K562 (cell line): ENCODE data around the gene FABP3. TPM values are rescaled to one million over a fixed set of nuclear protein-coding genes. Genes with fewer than 3 reads are reported as not detected.

ENCODE experiments used
- ATAC-seq: fragments of 200-7000 bp; cut with Tn5 transposase; 3 replicates; pipeline ENCODE4 v1.9.1; 2020; ENCODE audit warnings: moderate library complexity
- BruUV-seq: library from RNA; stranded (reverse); fragments of 400-500 nt; replicated peaks from 2 replicates; lab custom pipeline; 2021; lab: Mats Ljungman, UMichigan
- CTCF ChIA-PET: fragments of 300-600 bp; formaldehyde crosslinking; extraction: SDS; loops from one replicate; lab custom pipeline; 2021; ENCODE audit warnings: low intra/inter-chr PET ratio; lab: Yijun Ruan, JAX
- POLR2A ChIA-PET: fragments of 300-600, 350-650 bp; sonication (Branson Sonifier 250); formaldehyde crosslinking; extraction: SDS; loops from one replicate; lab custom pipeline; 2021; ENCODE audit warnings: antibody characterized with exemption, inconsistent platforms; lab: Yijun Ruan, JAX
- DNase-seq, 4 experiments: peaks; one replicate each; pipeline versions ENCODE4 v3.0.0 to v3.0.0-alpha.2; 2011 to 2018; ENCODE audit warnings: low spot score in 3 of 4, mixed read lengths in 3 of 4; ENCODE audit errors: extremely low read depth in 1 of 4
- FAIRE-seq: peaks from 2 replicates; lab custom pipeline; 2011; peaks lifted over from hg19 to GRCh38; lab: Jason Lieb, UNC
- H2AFZ ChIP-seq: 2 replicates; pipeline ENCODE4 v1.6.0; 2011; ENCODE audit warnings: low read depth, low read length, control low read depth, inconsistent platforms
- H3K27ac ChIP-seq: fragments of 200-600 bp; 3 replicates; pipeline ENCODE4 v1.8.0; 2011; ENCODE audit warnings: low read depth, mild to moderate bottlenecking, control low read depth, inconsistent platforms, low read length, moderate library complexity, mixed read lengths; ENCODE audit errors: extremely low read depth
- H3K27me3 ChIP-seq, 2 experiments: fragments of 300-600 bp in 1 of 2; 2 replicates in 1 of 2; 3 replicates in 1 of 2; pipeline versions ENCODE4 v1.6.0 to v1.8.0; 2011; ENCODE audit warnings: inconsistent platforms in 2 of 2, low read length in 2 of 2, mild to moderate bottlenecking in 1 of 2, mixed read lengths in 1 of 2, moderate library complexity in 1 of 2; ENCODE audit not compliant: control insufficient read depth in 2 of 2, insufficient read depth in 2 of 2
- H3K36me3 ChIP-seq: fragments of 300-600 bp; 3 replicates; pipeline ENCODE4 v1.8.0; 2011; ENCODE audit warnings: mild to moderate bottlenecking, low read length, inconsistent platforms; ENCODE audit not compliant: control insufficient read depth, insufficient read depth
- H3K4me1 ChIP-seq, 2 experiments: fragments of 200-600 bp in 1 of 2; replicated peaks in 1 of 2; 2 replicates in 1 of 2; 3 replicates in 1 of 2; pipeline versions ENCODE4 v1.5.1 to v1.8.0; 2011; ENCODE audit warnings: inconsistent platforms in 2 of 2, low read length in 2 of 2, mild to moderate bottlenecking in 1 of 2, mixed read lengths in 1 of 2, moderate library complexity in 1 of 2; ENCODE audit not compliant: control insufficient read depth in 2 of 2, insufficient read depth in 2 of 2
- H3K4me2 ChIP-seq: 2 replicates; pipeline ENCODE4 v1.6.1; 2011; ENCODE audit warnings: low read length, control low read depth, inconsistent platforms, mixed read lengths; ENCODE audit not compliant: insufficient read depth
- H3K4me3 ChIP-seq: fragments of 200-600 bp; sonication (generic), shearing (Covaris generic); 2 replicates; pipeline ENCODE4 v1.5.1; 2016; ENCODE audit warnings: control low read depth, inconsistent platforms
- H3K79me2 ChIP-seq: fragments of 200-600 bp; 3 replicates; pipeline ENCODE4 v1.8.0; 2011; ENCODE audit warnings: low read length, inconsistent platforms; ENCODE audit not compliant: control insufficient read depth, insufficient read depth
- H3K9ac ChIP-seq, 2 experiments: 2 replicates each; pipeline versions ENCODE4 v1.6.0 to v1.6.1; 2011; ENCODE audit warnings: low read depth in 2 of 2, low read length in 2 of 2, control low read depth in 1 of 2, inconsistent platforms in 1 of 2, mild to moderate bottlenecking in 1 of 2, mixed read lengths in 1 of 2; ENCODE audit not compliant: insufficient read depth in 1 of 2
- H3K9me1 ChIP-seq: one replicate; pipeline ENCODE4 v1.6.0; 2011; ENCODE audit warnings: inconsistent platforms, mild to moderate bottlenecking, low read length, moderate library complexity; ENCODE audit not compliant: control insufficient read depth, insufficient read depth
- H3K9me3 ChIP-seq: replicated peaks from 2 replicates; pipeline ENCODE4 v1.5.1; 2011; ENCODE audit warnings: low read depth, low read length, inconsistent platforms; ENCODE audit not compliant: control insufficient read depth, insufficient read depth
- H4K20me1 ChIP-seq: replicated peaks from 2 replicates; pipeline ENCODE4 v1.6.1; 2011; ENCODE audit warnings: low read length, inconsistent platforms, mixed read lengths; ENCODE audit not compliant: control insufficient read depth, insufficient read depth
- ADNP ChIP-seq: fragments of 200-800 bp; sonication (Bioruptor generic); IDR thresholded peaks from 2 replicates; pipeline ENCODE4 v1.6.1; 2016; ENCODE audit warnings: missing genetic modification characterization, missing compliant biosample characterization
- RAD21 ChIP-seq, 2 experiments: fragments of 250-450 bp in 1 of 2; fragments of 450-650 bp in 1 of 2; sonication (Bioruptor Pico) in 1 of 2; formaldehyde crosslinking in 1 of 2; IDR thresholded peaks in 1 of 2; conservative IDR thresholded peaks in 1 of 2; 2 replicates each; pipeline versions ENCODE4 v1.4.0 to v1.8.0; 2020 to 2022; ENCODE audit warnings: mild to moderate bottlenecking in 2 of 2, moderate library complexity in 1 of 2
- STAT5A ChIP-seq: IDR thresholded peaks from 2 replicates; pipeline ENCODE4 v1.6.1; 2012; ENCODE audit warnings: low read length, inconsistent platforms, borderline replicate concordance
- WGBS: fragments of 100-300 bp; shearing (Covaris generic); methylation state at CpG from one replicate; pipeline ENCODE4 v1.1.6; 2016; ENCODE audit warnings: low coverage, mixed read lengths; ENCODE audit not compliant: insufficient coverage; ENCODE audit errors: missing lambda C conversion rate; 5-methylcytosine and 5-hydroxymethylcytosine counted together
- in situ Hi-C: fragments of 300-500 bp; cut with MboI; formaldehyde crosslinking; loops from 4 replicates; pipeline ENCODE4 v1.15.0; 2018; ENCODE audit warnings: inconsistent platforms, mixed read lengths
- intact Hi-C: fragments of 100-400 bp; cut with micrococcal nuclease; formaldehyde crosslinking; loops from 2 replicates; pipeline ENCODE4 v1.14.2; 2022
- polyA plus RNA-seq, 8 experiments: library from polyadenylated mRNA; depleted of rRNA in 4 of 8; stranded (reverse) in 5 of 8; unstranded in 3 of 8; fragments of >200 nt; fragmentation: Nextera tagmentation in 2 of 8; fragmentation: Illumina TruSeq in 1 of 8; extraction: Ambion mirVana in 2 of 8; extraction: Trizol in 1 of 8; gene quantifications; 2 replicates each; pipeline versions ENCODE4 v1.2.1 to v1.2.3, GENCODE V29; 2011 to 2014; ENCODE audit warnings: inconsistent platforms in 1 of 8, missing spikeins in 1 of 8
- total RNA-seq, 7 experiments: library from RNA; depleted of rRNA in 6 of 7; stranded (reverse); fragments of >200 nt in 6 of 7; fragmentation: Illumina TruSeq in 2 of 7; extraction: Trizol in 2 of 7; gene quantifications; 2 replicates each; pipeline versions ENCODE4 v1.2.1 to v1.2.3, GENCODE V29; 2011 to 2021; ENCODE audit warnings: low replicate concordance in 1 of 7
- TF ChIP-seq, protein P1 (sequence below): IDR thresholded peaks from 2 replicates; pipeline ENCODE4 v1.6.1; 2011; ENCODE audit warnings: borderline replicate concordance, low read depth, mild to moderate bottlenecking, moderate library complexity, low read length; ENCODE audit not compliant: insufficient read depth, poor library complexity, severe bottlenecking
- TF ChIP-seq, protein P2 (sequence below), 3 experiments: IDR thresholded peaks in 2 of 3; conservative IDR thresholded peaks in 1 of 3; 2 replicates each; pipeline ENCODE4 v1.5.1; 2011 to 2012; ENCODE audit warnings: low read length in 3 of 3, mild to moderate bottlenecking in 3 of 3, control low read depth in 2 of 3, improper control_type of control experiment in 1 of 3, inconsistent platforms in 1 of 3, low read depth in 1 of 3, mixed read lengths in 1 of 3, moderate library complexity in 1 of 3; ENCODE audit not compliant: insufficient read depth in 2 of 3
- TF ChIP-seq, protein P3 (sequence below), 2 experiments: fragments of 450-650 bp; formaldehyde crosslinking in 1 of 2; IDR thresholded peaks; 2 replicates each; pipeline versions ENCODE4 v1.4.0 to v1.6.1; 2014 to 2020; ENCODE audit warnings: mild to moderate bottlenecking in 2 of 2, borderline replicate concordance in 1 of 2, low read depth in 1 of 2

FABP3 gene
- total and polyA plus RNA-seq, 9 of the 15 experiments (the other 6 are each of a cell fraction or from before 2014, with no cell fraction given) = 0.22 TPM; not detected in 8

DNA sequence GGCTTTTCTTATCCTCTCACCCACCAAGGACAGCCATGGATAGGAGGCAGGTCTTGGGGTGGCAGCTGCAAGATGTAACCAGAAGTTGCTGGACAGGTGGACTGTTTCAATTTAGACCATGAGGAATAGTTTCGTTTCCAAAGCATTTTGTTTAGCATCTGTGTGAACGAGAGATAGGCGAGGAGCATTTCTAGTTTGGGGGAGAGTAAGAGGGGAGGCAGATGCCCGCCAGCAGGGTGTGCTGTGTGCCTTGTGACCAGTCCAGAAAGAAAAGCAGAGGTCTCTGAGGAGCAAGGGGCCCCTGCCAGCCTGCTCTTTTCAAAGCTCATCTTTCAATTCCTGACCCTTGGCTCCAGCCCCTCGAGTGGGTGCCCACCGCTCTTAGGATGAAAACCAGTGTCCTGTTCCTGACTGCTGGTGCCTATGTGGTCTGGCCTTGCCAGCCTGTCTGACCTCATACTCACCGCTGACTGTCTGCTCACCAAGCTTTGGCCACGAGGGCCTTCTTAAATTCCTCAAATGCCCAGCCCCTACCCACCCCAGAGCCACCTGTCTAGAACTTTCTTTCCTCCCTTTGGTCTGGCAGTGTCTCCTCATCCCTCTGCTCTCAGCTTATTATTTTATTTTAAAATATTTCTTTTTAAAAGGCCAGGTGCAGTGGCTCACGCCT lies 48.6 kb upstream of the FABP3 start:
- ChIA-PET CTCF (interaction anchor here (0.6 to 4.6 kb wide), 7 partner anchors 26 to 454 kb away, joined by 3 to 54 read pairs (median 6); no protein-coding TSS in a partner anchor), POLR2A (interaction anchor here (0.7 to 1.5 kb wide), 3 partner anchors 24 to 231 kb away, joined by 3 to 4 read pairs (median 4); no protein-coding TSS in a partner anchor)
- no peaks in the 10 kb centered on the region for H3K9me3 ChIP-seq
- WGBS = 9% methylated on average over 9 of the region's 9 CpGs
- BruUV-seq = no TSS peak
- no peak overlapping the region for H3K9ac ChIP-seq
- FAIRE-seq (peak; percentile 11), ATAC-seq (peak; percentile 71), DNase-seq (peak in 1 of 4 experiments; percentile 53)
- H2AFZ ChIP-seq = no peak overlapping the region
- H3K4me3 ChIP-seq = no peak overlapping the region
- H3K4me2 ChIP-seq = no peak overlapping the region
- H4K20me1 ChIP-seq = peaks cover 24% of the 10 kb centered on the region
- no peaks in the 10 kb centered on the region for H3K9me1 ChIP-seq
- peaks cover 6 to 38% of the 10 kb centered on the region in 2 experiments; a peak in 4 of 5 replicates for H3K27me3 ChIP-seq
- no peaks in the 10 kb centered on the region for H3K79me2 ChIP-seq
- no peaks in the 10 kb centered on the region for H3K36me3 ChIP-seq
- peaks cover 0 to 12% of the 10 kb centered on the region in 2 experiments; a peak in 1 of 5 replicates for H3K4me1 ChIP-seq
- intact Hi-C loops (loop anchor here (1.0 to 10.0 kb wide), 3 partner anchors 25 to 237 kb away; no protein-coding TSS in a partner anchor), in situ Hi-C loops (no loop called here)
- H3K27ac ChIP-seq = no peak overlapping the region
- TF ChIP-seq ADNP (no peak), STAT5A (no peak), RAD21 (CRISPR knock-in tag; conservative IDR thresholded peaks at IDR 0.05 in 1 of 2, IDR thresholded peaks at IDR 0.05 in 1 of 2) (peak; percentile 50 to 66)
- TF ChIP-seq, protein P1, sequence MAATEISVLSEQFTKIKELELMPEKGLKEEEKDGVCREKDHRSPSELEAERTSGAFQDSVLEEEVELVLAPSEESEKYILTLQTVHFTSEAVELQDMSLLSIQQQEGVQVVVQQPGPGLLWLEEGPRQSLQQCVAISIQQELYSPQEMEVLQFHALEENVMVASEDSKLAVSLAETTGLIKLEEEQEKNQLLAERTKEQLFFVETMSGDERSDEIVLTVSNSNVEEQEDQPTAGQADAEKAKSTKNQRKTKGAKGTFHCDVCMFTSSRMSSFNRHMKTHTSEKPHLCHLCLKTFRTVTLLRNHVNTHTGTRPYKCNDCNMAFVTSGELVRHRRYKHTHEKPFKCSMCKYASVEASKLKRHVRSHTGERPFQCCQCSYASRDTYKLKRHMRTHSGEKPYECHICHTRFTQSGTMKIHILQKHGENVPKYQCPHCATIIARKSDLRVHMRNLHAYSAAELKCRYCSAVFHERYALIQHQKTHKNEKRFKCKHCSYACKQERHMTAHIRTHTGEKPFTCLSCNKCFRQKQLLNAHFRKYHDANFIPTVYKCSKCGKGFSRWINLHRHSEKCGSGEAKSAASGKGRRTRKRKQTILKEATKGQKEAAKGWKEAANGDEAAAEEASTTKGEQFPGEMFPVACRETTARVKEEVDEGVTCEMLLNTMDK = peak; percentile 33
- TF ChIP-seq, protein P2, sequence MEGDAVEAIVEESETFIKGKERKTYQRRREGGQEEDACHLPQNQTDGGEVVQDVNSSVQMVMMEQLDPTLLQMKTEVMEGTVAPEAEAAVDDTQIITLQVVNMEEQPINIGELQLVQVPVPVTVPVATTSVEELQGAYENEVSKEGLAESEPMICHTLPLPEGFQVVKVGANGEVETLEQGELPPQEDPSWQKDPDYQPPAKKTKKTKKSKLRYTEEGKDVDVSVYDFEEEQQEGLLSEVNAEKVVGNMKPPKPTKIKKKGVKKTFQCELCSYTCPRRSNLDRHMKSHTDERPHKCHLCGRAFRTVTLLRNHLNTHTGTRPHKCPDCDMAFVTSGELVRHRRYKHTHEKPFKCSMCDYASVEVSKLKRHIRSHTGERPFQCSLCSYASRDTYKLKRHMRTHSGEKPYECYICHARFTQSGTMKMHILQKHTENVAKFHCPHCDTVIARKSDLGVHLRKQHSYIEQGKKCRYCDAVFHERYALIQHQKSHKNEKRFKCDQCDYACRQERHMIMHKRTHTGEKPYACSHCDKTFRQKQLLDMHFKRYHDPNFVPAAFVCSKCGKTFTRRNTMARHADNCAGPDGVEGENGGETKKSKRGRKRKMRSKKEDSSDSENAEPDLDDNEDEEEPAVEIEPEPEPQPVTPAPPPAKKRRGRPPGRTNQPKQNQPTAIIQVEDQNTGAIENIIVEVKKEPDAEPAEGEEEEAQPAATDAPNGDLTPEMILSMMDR (IDR thresholded peaks at IDR 0.05 in 2 of 3, conservative IDR thresholded peaks at IDR 0.05 in 1 of 3; ENCODE audit: insufficient read depth in 2 of 3, low read depth in 1 of 3, low read length in 3 of 3) = peak; percentile 59 to 74 (median 69)
- TF ChIP-seq, protein P3, sequence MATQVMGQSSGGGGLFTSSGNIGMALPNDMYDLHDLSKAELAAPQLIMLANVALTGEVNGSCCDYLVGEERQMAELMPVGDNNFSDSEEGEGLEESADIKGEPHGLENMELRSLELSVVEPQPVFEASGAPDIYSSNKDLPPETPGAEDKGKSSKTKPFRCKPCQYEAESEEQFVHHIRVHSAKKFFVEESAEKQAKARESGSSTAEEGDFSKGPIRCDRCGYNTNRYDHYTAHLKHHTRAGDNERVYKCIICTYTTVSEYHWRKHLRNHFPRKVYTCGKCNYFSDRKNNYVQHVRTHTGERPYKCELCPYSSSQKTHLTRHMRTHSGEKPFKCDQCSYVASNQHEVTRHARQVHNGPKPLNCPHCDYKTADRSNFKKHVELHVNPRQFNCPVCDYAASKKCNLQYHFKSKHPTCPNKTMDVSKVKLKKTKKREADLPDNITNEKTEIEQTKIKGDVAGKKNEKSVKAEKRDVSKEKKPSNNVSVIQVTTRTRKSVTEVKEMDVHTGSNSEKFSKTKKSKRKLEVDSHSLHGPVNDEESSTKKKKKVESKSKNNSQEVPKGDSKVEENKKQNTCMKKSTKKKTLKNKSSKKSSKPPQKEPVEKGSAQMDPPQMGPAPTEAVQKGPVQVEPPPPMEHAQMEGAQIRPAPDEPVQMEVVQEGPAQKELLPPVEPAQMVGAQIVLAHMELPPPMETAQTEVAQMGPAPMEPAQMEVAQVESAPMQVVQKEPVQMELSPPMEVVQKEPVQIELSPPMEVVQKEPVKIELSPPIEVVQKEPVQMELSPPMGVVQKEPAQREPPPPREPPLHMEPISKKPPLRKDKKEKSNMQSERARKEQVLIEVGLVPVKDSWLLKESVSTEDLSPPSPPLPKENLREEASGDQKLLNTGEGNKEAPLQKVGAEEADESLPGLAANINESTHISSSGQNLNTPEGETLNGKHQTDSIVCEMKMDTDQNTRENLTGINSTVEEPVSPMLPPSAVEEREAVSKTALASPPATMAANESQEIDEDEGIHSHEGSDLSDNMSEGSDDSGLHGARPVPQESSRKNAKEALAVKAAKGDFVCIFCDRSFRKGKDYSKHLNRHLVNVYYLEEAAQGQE (IDR thresholded peaks at IDR 0.05; ENCODE audit: borderline replicate concordance) = 0 out of 2 replicates have a peak, but pooled peaks have one; percentile 27
- TF ChIP-seq, protein P3 (CRISPR knock-in tag; IDR thresholded peaks at IDR 0.05; ENCODE audit: low read depth) = no peak
